ENCODE measurements around the gene TRPC6. TPM values are rescaled to one million over a fixed set of nuclear protein-coding genes. Genes with fewer than 3 reads are reported as not detected.
"Not testable (repeated sequence)": the region's sequence is repeated elsewhere in the genome, so short reads cannot be mapped to it uniquely, and the experiment has no call there.

The TRPC6 gene
- total RNA-seq, 1 donor from 2014 or later = not detected

GRCh38 chr11:101523193-101523592 lies 60.6 kb downstream of the TRPC6 start:
- intact Hi-C loops (cut with micrococcal nuclease) = no loop called here

- intact Hi-C loops (cut with micrococcal nuclease) = no loop called here
These were observed 62.0 kb downstream of the TRPC6 start for GRCh38 chr11:101521821-101522220.

GRCh38 chr11:101516546-101516945 lies 67.3 kb downstream of the TRPC6 start:
- intact Hi-C loops (cut with micrococcal nuclease) = no loop called here

- intact Hi-C loops (cut with micrococcal nuclease) = no loop called here
These were observed 72.7 kb downstream of the TRPC6 start for GRCh38 chr11:101511065-101511464.

GRCh38 chr11:101510591-101510990 lies 73.2 kb downstream of the TRPC6 start:
- intact Hi-C loops (cut with micrococcal nuclease) = no loop called here

- intact Hi-C loops (cut with micrococcal nuclease) = no loop called here
These were observed 73.9 kb downstream of the TRPC6 start for GRCh38 chr11:101509922-101510321.

GRCh38 chr11:101508370-101508769 lies 75.4 kb downstream of the TRPC6 start:
- intact Hi-C loops (cut with micrococcal nuclease) = no loop called here

- intact Hi-C loops (cut with micrococcal nuclease) = no loop called here
These were observed 84.9 kb downstream of the TRPC6 start for GRCh38 chr11:101498891-101499290.

GRCh38 chr11:101497291-101497690 lies 86.5 kb downstream of the TRPC6 start:
- intact Hi-C loops (cut with micrococcal nuclease) = no loop called here

GRCh38 chr11:101487775-101488174 lies 96.0 kb downstream of the TRPC6 start:
- intact Hi-C loops (cut with micrococcal nuclease) = no loop called here

GRCh38 chr11:101482556-101483124 lies 101.2 kb downstream of the TRPC6 start:
- intact Hi-C loops (cut with micrococcal nuclease) = no loop called here

- intact Hi-C loops (cut with micrococcal nuclease) = no loop called here
These were observed 105.0 kb downstream of the TRPC6 start for GRCh38 chr11:101478587-101479369.

- intact Hi-C loops (cut with micrococcal nuclease) = no loop called here
These were observed 105.9 kb downstream of the TRPC6 start for GRCh38 chr11:101477926-101478325.

GRCh38 chr11:101476191-101476590 lies 107.6 kb downstream of the TRPC6 start:
- intact Hi-C loops (cut with micrococcal nuclease) = no loop called here

GRCh38 chr11:101475699-101476098 lies 108.1 kb downstream of the TRPC6 start:
- intact Hi-C loops (cut with micrococcal nuclease) = no loop called here

- intact Hi-C loops (cut with micrococcal nuclease) = no loop called here
These were observed 109.1 kb downstream of the TRPC6 start for GRCh38 chr11:101474666-101475065.

- intact Hi-C loops (cut with micrococcal nuclease) = no loop called here
These were observed 112.8 kb downstream of the TRPC6 start for GRCh38 chr11:101470881-101471520.

GRCh38 chr11:101470419-101470818 lies 113.4 kb downstream of the TRPC6 start:
- intact Hi-C loops (cut with micrococcal nuclease) = no loop called here

GRCh38 chr11:101466352-101466751 lies 117.5 kb downstream of the TRPC6 start:
- intact Hi-C loops (cut with micrococcal nuclease) = no loop called here

GRCh38 chr11:101464388-101464787 lies 119.4 kb downstream of the TRPC6 start:
- intact Hi-C loops (cut with micrococcal nuclease) = not testable (repeated sequence)

- intact Hi-C loops (cut with micrococcal nuclease) = no loop called here
These were observed 124.8 kb downstream of the TRPC6 start for GRCh38 chr11:101459020-101459419.

GRCh38 chr11:101458161-101458560 lies 125.6 kb downstream of the TRPC6 start:
- intact Hi-C loops (cut with micrococcal nuclease) = no loop called here

GRCh38 chr11:101456812-101457211 lies 127.0 kb downstream of the TRPC6 start:
- intact Hi-C loops (cut with micrococcal nuclease) = no loop called here
